HL-60 (cell line): ENCODE data around the gene EXOSC2.

ENCODE experiments used
- DNase-seq, 2 experiments: peaks; one replicate each; pipeline ENCODE4 v3.0.0-alpha.2; 2010 to 2020; ENCODE audit warnings: low read depth in 1 of 2, low spot score in 1 of 2
- H3K27ac ChIP-seq: fragments of 250-450 bp; sonication (Bioruptor Pico); replicated peaks from 2 replicates; pipeline ENCODE4 v1.5.1; 2020; ENCODE audit warnings: mild to moderate bottlenecking, moderate library complexity
- H3K27me3 ChIP-seq: fragments of 250-450 bp; sonication (Bioruptor Pico); 2 replicates; pipeline ENCODE4 v1.5.1; 2021; ENCODE audit warnings: mild to moderate bottlenecking, moderate library complexity; ENCODE audit not compliant: insufficient read depth, poor library complexity, severe bottlenecking
- H3K4me3 ChIP-seq: replicated peaks from 2 replicates; pipeline ENCODE4 v1.5.1; 2011; ENCODE audit warnings: mild to moderate bottlenecking, control low read depth, low read length; ENCODE audit not compliant: insufficient read depth
- CTCF ChIP-seq: IDR thresholded peaks from one replicate; pipeline ENCODE4 v1.5.1; 2011; ENCODE audit warnings: low read length, control low read depth, inconsistent platforms; ENCODE audit not compliant: insufficient read depth
- GABPA ChIP-seq: IDR thresholded peaks from 2 replicates; pipeline ENCODE4 v1.6.1; 2012; ENCODE audit warnings: low read depth
- POLR2AphosphoS5 ChIP-seq: IDR thresholded peaks from 2 replicates; pipeline ENCODE4 v1.6.1; 2012; ENCODE audit warnings: low read depth
- REST ChIP-seq: IDR thresholded peaks from 2 replicates; pipeline ENCODE4 v1.6.1; 2012; ENCODE audit warnings: low read depth; ENCODE audit not compliant: insufficient replicate concordance
- SPI1 ChIP-seq: IDR thresholded peaks from 2 replicates; pipeline ENCODE4 v1.6.1; 2012; ENCODE audit warnings: low read depth, mild to moderate bottlenecking, borderline replicate concordance

The EXOSC2 gene

GRCh38 chr9:130703501-130703900 is 9.9 kb downstream of the EXOSC2 start:
- H3K27ac ChIP-seq: no peak overlapping the region
- TF ChIP-seq CTCF (no peak), REST (no peak), POLR2AphosphoS5 (no peak), GABPA (no peak), SPI1 (no peak)

GRCh38 chr9:130707225-130707976 is 13.8 kb downstream of the EXOSC2 start:
- H3K27me3 ChIP-seq: no peaks in the 10 kb centered on the region
- no peak for TF ChIP-seq SPI1
- TF ChIP-seq GABPA: no peak
- no peak for TF ChIP-seq POLR2AphosphoS5
- peak; percentile 25 for TF ChIP-seq CTCF
- TF ChIP-seq REST: no peak
- H3K4me3 ChIP-seq: no peak overlapping the region
- DNase-seq: peak in 1 of 2 experiments; percentile 68
- no peak overlapping the region for H3K27ac ChIP-seq

More at GRCh38 chr9:130703501-130703900, 9.9 kb downstream of the EXOSC2 start:
- no peak overlapping the region for H3K4me3 ChIP-seq
- H3K27me3 ChIP-seq: no peaks in the 10 kb centered on the region
- DNase-seq: no peak

GRCh38 chr9:130710822-130711352 is 17.3 kb downstream of the EXOSC2 start:
- Histone ChIP-seq H3K27ac (no peak overlapping the region), H3K4me3 (no peak overlapping the region), H3K27me3 (no peaks in the 10 kb centered on the region)
- TF ChIP-seq POLR2AphosphoS5 (no peak), GABPA (no peak), REST (no peak), CTCF (no peak), SPI1 (no peak)
- DNase-seq: no peak
